IPS-18c (cell line): ENCODE measurements around the gene POU2AF2.
"Not testable (repeated sequence)": the region's sequence is repeated elsewhere in the genome, so short reads cannot be mapped to it uniquely, and the experiment has no call there.

Experiments
- H3K4me3 ChIP-seq: 2 replicates; pipeline ENCODE4 v1.7.0; 2013; ENCODE audit warnings: low read depth, mild to moderate bottlenecking, low read length, moderate library complexity; ENCODE audit not compliant: insufficient read depth
- H3K9me3 ChIP-seq: one replicate; pipeline ENCODE4 v1.6.1; 2013; ENCODE audit warnings: mild to moderate bottlenecking, low read length, moderate library complexity; ENCODE audit not compliant: control insufficient read depth, insufficient read depth

Gene POU2AF2

GRCh38 chr11:111237926-111238325, 7.6 kb upstream of the POU2AF2 start:
- no peak overlapping the region for H3K4me3 ChIP-seq
- H3K9me3 ChIP-seq: no peaks in the 10 kb centered on the region

- Histone ChIP-seq H3K4me3 (no peak overlapping the region), H3K9me3 (no peaks in the 10 kb centered on the region)
Observed at GRCh38 chr11:111246956-111247355, 1.4 kb downstream of the POU2AF2 start.

DNA sequence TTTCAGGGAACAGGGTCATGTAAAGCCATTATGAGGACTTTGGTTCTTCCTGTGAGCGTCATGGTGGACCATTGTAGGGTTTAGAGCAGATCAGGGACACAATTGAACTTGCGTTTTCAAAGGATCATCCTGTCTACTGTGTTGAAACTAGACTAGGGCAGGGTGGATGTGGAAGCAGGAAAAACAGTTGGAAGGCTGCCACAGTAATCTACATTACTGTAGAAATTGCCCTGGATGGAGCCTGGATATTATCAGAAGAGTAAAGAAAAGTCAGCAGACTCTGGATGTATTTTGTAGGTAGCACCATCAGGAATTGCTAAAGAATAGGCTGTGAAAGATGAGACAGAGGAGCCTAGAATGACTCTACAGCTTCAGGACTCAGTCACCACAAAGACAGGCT, 5.4 kb downstream of the POU2AF2 start:
- Histone ChIP-seq H3K9me3 (no peaks in the 10 kb centered on the region), H3K4me3 (no peak overlapping the region)

DNA sequence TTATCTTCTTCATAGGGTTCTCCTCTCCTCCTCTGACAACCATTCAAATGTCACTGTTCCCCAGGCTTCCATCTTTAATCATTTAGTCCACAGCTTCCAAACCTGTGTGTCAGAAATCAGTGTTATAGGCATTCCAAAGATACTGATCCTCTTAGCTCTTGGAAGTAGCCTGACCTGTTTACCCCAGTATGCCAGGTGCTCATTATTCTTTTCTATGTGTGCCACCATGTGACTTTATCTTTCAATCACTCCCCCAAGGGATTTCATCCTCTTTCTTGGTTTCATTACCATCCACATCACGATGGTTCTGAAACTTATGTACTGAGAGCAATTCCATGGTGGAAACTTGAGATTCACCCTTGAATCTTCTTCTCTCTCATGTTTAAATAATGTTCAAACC, 7.6 kb downstream of the POU2AF2 start:
- H3K4me3 ChIP-seq: no peak overlapping the region

GRCh38 chr11:111253630-111254029, 8.1 kb downstream of the POU2AF2 start:
- Histone ChIP-seq H3K4me3 (no peak overlapping the region), H3K9me3 (no peaks in the 10 kb centered on the region)

More for the DNA sequence above, 7.6 kb downstream of the POU2AF2 start:
- no peaks in the 10 kb centered on the region for H3K9me3 ChIP-seq

GRCh38 chr11:111258046-111258445, 12.5 kb downstream of the POU2AF2 start:
- no peak overlapping the region for H3K4me3 ChIP-seq
- no peaks in the 10 kb centered on the region for H3K9me3 ChIP-seq

DNA sequence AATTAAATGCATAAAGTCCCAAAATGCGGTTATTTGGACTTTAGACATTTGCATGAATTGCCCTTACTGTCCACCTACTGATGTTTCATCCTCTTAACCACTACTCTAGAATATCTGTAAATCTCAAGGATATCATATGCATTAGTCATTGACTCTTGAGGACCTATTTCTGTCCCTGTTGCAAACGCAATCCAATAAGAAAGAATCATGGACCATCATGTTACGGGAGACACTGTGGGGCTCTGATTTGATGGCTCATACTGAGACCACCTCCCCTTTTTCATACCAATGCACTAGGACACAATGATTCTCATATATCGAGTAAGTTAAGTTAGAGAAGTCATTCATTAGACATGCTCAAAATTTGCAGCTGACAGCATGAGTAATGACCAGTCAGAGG, 14.4 kb downstream of the POU2AF2 start:
- Histone ChIP-seq H3K9me3 (no peaks in the 10 kb centered on the region), H3K4me3 (no peak overlapping the region)

GRCh38 chr11:111260811-111261210, 15.3 kb downstream of the POU2AF2 start:
- H3K9me3 ChIP-seq: no peaks in the 10 kb centered on the region
- H3K4me3 ChIP-seq: no peak overlapping the region

GRCh38 chr11:111264646-111265045, 19.1 kb downstream of the POU2AF2 start:
- Histone ChIP-seq H3K4me3 (no peak overlapping the region), H3K9me3 (no peaks in the 10 kb centered on the region)

GRCh38 chr11:111265421-111265820, 19.9 kb downstream of the POU2AF2 start:
- H3K9me3 ChIP-seq: no peaks in the 10 kb centered on the region
- no peak overlapping the region for H3K4me3 ChIP-seq

- not testable (repeated sequence) for H3K4me3 ChIP-seq, H3K9me3 ChIP-seq
Observed at GRCh38 chr11:111268303-111268702, 22.8 kb downstream of the POU2AF2 start.

- Histone ChIP-seq H3K9me3 (no peaks in the 10 kb centered on the region), H3K4me3 (no peak overlapping the region)
Observed at GRCh38 chr11:111269146-111269868, 23.8 kb downstream of the POU2AF2 start.

- no peaks in the 10 kb centered on the region for H3K9me3 ChIP-seq
- no peak overlapping the region for H3K4me3 ChIP-seq
Observed at GRCh38 chr11:111272420-111272819, 26.9 kb downstream of the POU2AF2 start.

DNA sequence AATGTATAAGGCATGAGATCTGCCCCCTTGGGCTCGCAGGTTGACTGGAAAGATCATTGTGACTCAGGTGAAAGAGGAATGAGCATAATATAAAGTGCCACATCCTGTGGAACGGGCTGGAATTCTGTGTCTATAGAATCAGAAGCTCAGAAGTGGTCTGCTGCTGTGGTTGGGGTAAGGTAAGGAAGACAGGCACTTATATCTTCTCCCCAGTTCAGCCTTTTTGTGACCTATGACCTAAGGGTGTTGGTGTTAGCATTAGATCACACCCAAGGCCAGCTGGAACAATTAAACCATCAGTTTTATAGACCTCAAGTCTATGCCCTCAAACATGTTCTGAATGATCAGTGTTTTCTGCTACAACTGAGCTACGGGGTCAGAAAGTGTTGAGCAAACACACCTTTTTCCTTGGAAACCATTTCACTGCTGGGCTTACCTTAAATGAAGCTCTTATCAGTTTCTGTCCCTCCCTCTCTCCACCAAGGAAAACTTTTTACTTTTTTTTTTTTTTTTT, 37.1 kb downstream of the POU2AF2 start:
- H3K9me3 ChIP-seq: no peaks in the 10 kb centered on the region
- H3K4me3 ChIP-seq: no peak overlapping the region

DNA sequence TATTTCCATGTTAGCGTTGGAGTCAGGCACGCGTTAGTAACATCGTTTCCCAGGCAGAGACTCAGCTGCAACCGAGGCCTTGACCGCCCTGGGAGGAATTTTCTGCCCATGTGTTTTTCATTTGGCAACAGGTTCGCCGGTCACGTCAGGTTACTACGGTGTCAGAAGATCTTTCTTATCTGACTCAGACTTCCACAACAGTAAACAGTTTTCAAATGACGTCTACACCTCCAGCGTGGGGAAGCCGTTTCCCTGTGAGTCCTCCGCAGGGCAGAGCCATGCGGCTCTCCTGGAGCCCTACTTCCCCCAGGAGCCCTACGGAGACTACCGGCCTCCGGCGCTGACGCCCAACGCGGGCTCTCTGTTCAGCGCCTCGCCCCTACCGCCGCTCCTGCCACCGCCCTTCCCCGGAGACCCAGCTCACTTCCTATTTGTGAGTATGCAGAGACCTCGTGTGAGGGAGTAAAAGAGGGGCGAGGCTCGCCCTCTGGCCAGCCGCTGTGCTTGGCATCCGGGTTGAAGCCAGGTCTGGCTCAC, 38.5 kb downstream of the POU2AF2 start:
- Histone ChIP-seq H3K4me3 (no peak overlapping the region), H3K9me3 (no peaks in the 10 kb centered on the region)

GRCh38 chr11:111285189-111286091, 39.9 kb downstream of the POU2AF2 start:
- no peaks in the 10 kb centered on the region for H3K9me3 ChIP-seq
- H3K4me3 ChIP-seq: no peak overlapping the region

- no peak overlapping the region for H3K4me3 ChIP-seq
- no peaks in the 10 kb centered on the region for H3K9me3 ChIP-seq
Observed at GRCh38 chr11:111291764-111292163, 46.2 kb downstream of the POU2AF2 start.

- not testable (repeated sequence) for H3K9me3 ChIP-seq, H3K4me3 ChIP-seq
Observed at GRCh38 chr11:111292408-111292807, 46.9 kb downstream of the POU2AF2 start.
